ENCODE data around the gene C1QL2.

DNA sequence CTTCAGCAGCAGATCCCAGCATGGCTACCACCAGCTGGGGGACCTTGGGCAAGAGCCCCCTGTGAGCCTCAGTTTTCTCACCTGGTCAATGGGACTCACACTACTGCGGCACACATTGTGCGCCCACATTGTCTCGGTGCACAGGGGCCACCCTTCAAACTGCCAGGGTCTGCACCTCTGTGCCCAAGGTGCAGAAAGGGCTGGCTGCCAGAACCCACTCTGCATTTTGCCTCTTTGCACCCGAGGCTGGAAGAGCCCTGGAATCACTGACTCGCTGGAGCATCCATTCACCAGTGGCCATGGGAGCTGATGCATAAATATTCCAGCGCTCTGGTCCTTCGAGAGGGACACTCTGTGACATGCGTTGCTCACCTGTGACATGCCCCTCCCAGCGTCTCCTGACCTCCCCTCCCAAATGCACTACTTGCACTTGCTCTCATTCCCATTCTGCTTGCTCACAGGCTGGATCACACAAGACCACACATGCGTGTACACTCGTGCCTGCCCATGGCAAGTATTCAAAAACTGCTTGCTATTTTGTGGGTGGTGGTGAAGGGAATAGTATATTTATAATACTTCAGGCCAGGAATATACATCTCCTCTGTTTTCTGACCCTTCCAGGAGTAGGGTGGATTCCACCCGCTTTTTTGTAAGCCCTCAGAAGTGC lies 18.8 kb upstream of the C1QL2 start:
- TF ChIP-seq, protein P1, sequence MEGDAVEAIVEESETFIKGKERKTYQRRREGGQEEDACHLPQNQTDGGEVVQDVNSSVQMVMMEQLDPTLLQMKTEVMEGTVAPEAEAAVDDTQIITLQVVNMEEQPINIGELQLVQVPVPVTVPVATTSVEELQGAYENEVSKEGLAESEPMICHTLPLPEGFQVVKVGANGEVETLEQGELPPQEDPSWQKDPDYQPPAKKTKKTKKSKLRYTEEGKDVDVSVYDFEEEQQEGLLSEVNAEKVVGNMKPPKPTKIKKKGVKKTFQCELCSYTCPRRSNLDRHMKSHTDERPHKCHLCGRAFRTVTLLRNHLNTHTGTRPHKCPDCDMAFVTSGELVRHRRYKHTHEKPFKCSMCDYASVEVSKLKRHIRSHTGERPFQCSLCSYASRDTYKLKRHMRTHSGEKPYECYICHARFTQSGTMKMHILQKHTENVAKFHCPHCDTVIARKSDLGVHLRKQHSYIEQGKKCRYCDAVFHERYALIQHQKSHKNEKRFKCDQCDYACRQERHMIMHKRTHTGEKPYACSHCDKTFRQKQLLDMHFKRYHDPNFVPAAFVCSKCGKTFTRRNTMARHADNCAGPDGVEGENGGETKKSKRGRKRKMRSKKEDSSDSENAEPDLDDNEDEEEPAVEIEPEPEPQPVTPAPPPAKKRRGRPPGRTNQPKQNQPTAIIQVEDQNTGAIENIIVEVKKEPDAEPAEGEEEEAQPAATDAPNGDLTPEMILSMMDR (IDR thresholded peaks at IDR 0.05): no peak
- TF ChIP-seq POLR2A (IDR thresholded peaks at IDR 0.05) (no peak), POLR2AphosphoS5 (IDR thresholded peaks at IDR 0.05) (no peak)
